ENCODE results near the gene COL7A1. TPM values are rescaled to one million over a fixed set of nuclear protein-coding genes. Genes with fewer than 3 reads are reported as not detected.

The COL7A1 gene
- total RNA-seq, 1 donor from 2014 or later = 62.0 TPM

DNA sequence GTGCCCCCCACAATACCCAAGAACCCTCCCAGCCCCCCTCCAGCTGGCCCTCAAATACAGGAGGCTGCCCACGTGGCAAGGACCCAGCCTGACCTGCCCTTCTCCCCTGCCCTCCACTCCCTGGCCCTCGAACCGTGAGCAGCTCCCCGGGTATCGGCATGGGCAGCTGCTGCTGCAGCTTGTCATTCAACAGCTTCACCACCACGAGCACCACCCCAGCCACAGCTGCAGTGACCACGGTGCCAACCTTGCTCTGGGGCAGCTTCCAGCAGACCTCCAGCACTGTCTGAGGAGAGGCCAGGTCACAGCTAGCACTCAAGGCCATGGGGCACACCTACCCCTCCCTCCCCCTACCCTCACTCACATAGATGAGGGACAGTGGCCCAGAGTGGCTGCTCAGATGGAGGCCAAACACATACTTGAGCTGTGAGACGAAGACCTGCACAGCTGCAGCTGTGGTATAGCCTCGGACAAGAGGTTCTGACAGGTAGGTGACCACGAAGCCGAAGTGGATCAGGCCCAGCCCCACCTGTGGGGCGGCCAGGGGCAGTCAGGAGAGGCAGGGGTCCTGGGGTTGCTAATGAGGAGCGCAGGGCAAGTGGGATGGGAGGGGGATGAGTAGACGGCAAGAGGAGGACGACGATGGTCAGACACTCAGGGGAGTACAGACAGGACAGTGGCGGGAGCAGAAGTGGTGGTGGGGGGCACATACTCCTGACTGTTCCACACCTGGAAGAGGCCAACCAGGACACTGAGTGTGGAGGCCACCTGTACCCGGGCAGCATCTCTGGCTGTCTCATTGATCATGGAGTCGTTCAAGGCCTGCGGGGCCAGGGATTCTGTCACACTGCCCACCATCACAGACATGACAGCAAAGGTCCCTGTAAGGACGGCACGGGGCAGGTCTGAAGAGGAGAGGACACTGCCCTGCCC, 36.7 kb upstream of the COL7A1 start:
- Mint-ChIP-seq H3K36me3 (ENCODE audit: unreplicated experiment) (no peaks in the 10 kb centered on the region), H3K27me3 (ENCODE audit: unreplicated experiment) (peaks cover 7% of the 10 kb centered on the region), H3K4me1 (ENCODE audit: low read depth, unreplicated experiment) (peaks cover 6% of the 10 kb centered on the region), H3K4me3 (ENCODE audit: unreplicated experiment) (no peak overlapping the region), H3K9me3 (ENCODE audit: unreplicated experiment) (peaks cover 3% of the 10 kb centered on the region), H3K27ac (ENCODE audit: unreplicated experiment) (no peak overlapping the region)
- TF ChIP-seq CTCF (IDR thresholded peaks at IDR 0.05; ENCODE audit: partially characterized antibody, unreplicated experiment) = no peak
- no peak for DNase-seq

GRCh38 chr3:48630833-48631232, 35.7 kb upstream of the COL7A1 start:
- Mint-ChIP-seq H3K27ac (ENCODE audit: unreplicated experiment) (no peak overlapping the region), H3K4me1 (ENCODE audit: low read depth, unreplicated experiment) (no peaks in the 10 kb centered on the region), H3K27me3 (ENCODE audit: unreplicated experiment) (peaks cover 7% of the 10 kb centered on the region), H3K9me3 (ENCODE audit: unreplicated experiment) (peaks cover 3% of the 10 kb centered on the region), H3K36me3 (ENCODE audit: unreplicated experiment) (no peaks in the 10 kb centered on the region), H3K4me3 (ENCODE audit: unreplicated experiment) (no peak overlapping the region)
- no peak for DNase-seq
- no peak for TF ChIP-seq CTCF (IDR thresholded peaks at IDR 0.05; ENCODE audit: partially characterized antibody, unreplicated experiment)

DNA sequence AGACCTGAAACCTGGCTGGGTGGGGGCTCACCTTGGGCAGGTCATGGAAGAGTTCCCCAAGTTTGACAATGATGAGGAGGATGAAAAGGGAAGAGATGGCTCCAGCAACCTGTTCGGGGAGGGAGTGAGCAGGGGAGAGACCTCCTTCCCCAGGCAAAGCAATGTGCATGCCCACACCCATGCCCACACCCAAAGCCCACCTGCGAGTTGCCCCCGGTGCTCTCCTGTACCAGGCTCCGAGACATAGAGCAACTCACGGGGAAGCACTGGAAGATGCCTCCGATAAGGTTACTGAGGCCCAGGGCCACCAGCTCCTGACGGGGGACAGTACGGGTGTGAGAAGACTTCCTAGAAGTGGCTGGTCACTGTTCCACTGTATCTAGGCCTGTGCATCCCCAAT, 35.3 kb upstream of the COL7A1 start:
- H3K4me3 Mint-ChIP-seq (ENCODE audit: unreplicated experiment) = no peak overlapping the region
- peaks cover 3% of the 10 kb centered on the region for H3K9me3 Mint-ChIP-seq (ENCODE audit: unreplicated experiment)
- DNase-seq = no peak
- peaks cover 7% of the 10 kb centered on the region for H3K27me3 Mint-ChIP-seq (ENCODE audit: unreplicated experiment)
- no peaks in the 10 kb centered on the region for H3K4me1 Mint-ChIP-seq (ENCODE audit: low read depth, unreplicated experiment)
- no peaks in the 10 kb centered on the region for H3K36me3 Mint-ChIP-seq (ENCODE audit: unreplicated experiment)
- H3K27ac Mint-ChIP-seq (ENCODE audit: unreplicated experiment) = no peak overlapping the region
- no peak for TF ChIP-seq CTCF (IDR thresholded peaks at IDR 0.05; ENCODE audit: partially characterized antibody, unreplicated experiment)

DNA sequence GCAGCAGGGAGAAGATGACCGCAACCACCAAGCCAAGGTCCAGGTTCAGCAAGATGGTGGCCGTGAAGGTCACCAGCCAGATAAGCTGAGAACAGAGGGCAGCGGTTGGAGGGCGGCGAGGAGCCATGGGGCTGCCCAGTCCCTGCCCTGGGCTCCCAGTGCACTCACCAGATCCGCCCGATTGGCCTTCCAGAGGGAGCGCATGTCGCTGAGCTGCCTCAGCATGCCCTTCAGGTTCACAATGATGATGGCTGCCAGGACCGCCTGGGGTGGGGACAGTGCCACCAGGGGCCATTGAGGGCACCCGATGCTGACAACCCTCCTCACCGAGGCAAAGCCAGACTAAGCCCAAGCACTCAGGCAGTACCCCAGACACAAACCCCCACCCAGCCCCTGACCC, 34.8 kb upstream of the COL7A1 start:
- no peak for DNase-seq
- Mint-ChIP-seq H3K27ac (ENCODE audit: unreplicated experiment) (no peak overlapping the region), H3K36me3 (ENCODE audit: unreplicated experiment) (no peaks in the 10 kb centered on the region), H3K4me3 (ENCODE audit: unreplicated experiment) (no peak overlapping the region), H3K4me1 (ENCODE audit: low read depth, unreplicated experiment) (no peaks in the 10 kb centered on the region), H3K27me3 (ENCODE audit: unreplicated experiment) (peaks cover 7% of the 10 kb centered on the region), H3K9me3 (ENCODE audit: unreplicated experiment) (peaks cover 3% of the 10 kb centered on the region)
- TF ChIP-seq CTCF (IDR thresholded peaks at IDR 0.05; ENCODE audit: partially characterized antibody, unreplicated experiment) = no peak
